ENCODE measurements around the gene WDPCP. TPM values are rescaled to one million over a fixed set of nuclear protein-coding genes. Genes with fewer than 3 reads are reported as not detected.

Gene WDPCP
- total RNA-seq, 1 donor from 2014 or later, result 12.4 TPM

GRCh38 chr2:63345285-63345633, 243.0 kb downstream of the WDPCP start:
- Mint-ChIP-seq H3K9me3 (ENCODE audit: unreplicated experiment) (peaks cover 24% of the 10 kb centered on the region), H3K27ac (ENCODE audit: unreplicated experiment) (no peak overlapping the region), H3K27me3 (ENCODE audit: unreplicated experiment) (no peaks in the 10 kb centered on the region), H3K4me1 (ENCODE audit: unreplicated experiment) (no peaks in the 10 kb centered on the region), H3K4me3 (ENCODE audit: unreplicated experiment) (no peak overlapping the region), H3K36me3 (ENCODE audit: unreplicated experiment) (peaks cover 18% of the 10 kb centered on the region)
- TF ChIP-seq CTCF (IDR thresholded peaks at IDR 0.05), result no peak
- no peak for DNase-seq (ENCODE audit: extremely low spot score, unreplicated experiment)

GRCh38 chr2:63344575-63345284, 243.5 kb downstream of the WDPCP start:
- Mint-ChIP-seq H3K4me3 (ENCODE audit: unreplicated experiment) (no peak overlapping the region), H3K27ac (ENCODE audit: unreplicated experiment) (no peak overlapping the region), H3K36me3 (ENCODE audit: unreplicated experiment) (peaks cover 18% of the 10 kb centered on the region), H3K4me1 (ENCODE audit: unreplicated experiment) (no peaks in the 10 kb centered on the region), H3K9me3 (ENCODE audit: unreplicated experiment) (peaks cover 24% of the 10 kb centered on the region), H3K27me3 (ENCODE audit: unreplicated experiment) (no peaks in the 10 kb centered on the region)
- no peak for DNase-seq (ENCODE audit: extremely low spot score, unreplicated experiment)
- no peak for TF ChIP-seq CTCF (IDR thresholded peaks at IDR 0.05)

GRCh38 chr2:63343397-63344109, 244.7 kb downstream of the WDPCP start:
- DNase-seq (ENCODE audit: extremely low spot score, unreplicated experiment), result no peak
- H3K4me3 Mint-ChIP-seq (ENCODE audit: unreplicated experiment), result no peak overlapping the region
- no peak for TF ChIP-seq CTCF (IDR thresholded peaks at IDR 0.05)

GRCh38 chr2:63340443-63340842, 247.8 kb downstream of the WDPCP start:
- H3K27ac Mint-ChIP-seq (ENCODE audit: unreplicated experiment), result no peak overlapping the region
- peaks cover 16% of the 10 kb centered on the region for H3K36me3 Mint-ChIP-seq (ENCODE audit: unreplicated experiment)
- peaks cover 29% of the 10 kb centered on the region for H3K9me3 Mint-ChIP-seq (ENCODE audit: unreplicated experiment)
- H3K4me3 Mint-ChIP-seq (ENCODE audit: unreplicated experiment), result no peak overlapping the region
- H3K4me1 Mint-ChIP-seq (ENCODE audit: unreplicated experiment), result no peaks in the 10 kb centered on the region
- DNase-seq (ENCODE audit: extremely low spot score, unreplicated experiment), result no peak
- no peaks in the 10 kb centered on the region for H3K27me3 Mint-ChIP-seq (ENCODE audit: unreplicated experiment)
- TF ChIP-seq CTCF (IDR thresholded peaks at IDR 0.05), result no peak

More at GRCh38 chr2:63343397-63344109, 244.7 kb downstream of the WDPCP start:
- no peak overlapping the region for H3K27ac Mint-ChIP-seq (ENCODE audit: unreplicated experiment)
- H3K9me3 Mint-ChIP-seq (ENCODE audit: unreplicated experiment), result peaks cover 24% of the 10 kb centered on the region
- H3K36me3 Mint-ChIP-seq (ENCODE audit: unreplicated experiment), result peaks cover 18% of the 10 kb centered on the region
- H3K27me3 Mint-ChIP-seq (ENCODE audit: unreplicated experiment), result no peaks in the 10 kb centered on the region
- no peaks in the 10 kb centered on the region for H3K4me1 Mint-ChIP-seq (ENCODE audit: unreplicated experiment)

GRCh38 chr2:63334910-63335309, 253.4 kb downstream of the WDPCP start:
- H3K4me1 Mint-ChIP-seq (ENCODE audit: unreplicated experiment), result no peaks in the 10 kb centered on the region
- no peak for DNase-seq (ENCODE audit: extremely low spot score, unreplicated experiment)
- H3K27ac Mint-ChIP-seq (ENCODE audit: unreplicated experiment), result no peak overlapping the region
- no peak for TF ChIP-seq CTCF (IDR thresholded peaks at IDR 0.05)
- peaks cover 5% of the 10 kb centered on the region for H3K9me3 Mint-ChIP-seq (ENCODE audit: unreplicated experiment)
- no peaks in the 10 kb centered on the region for H3K27me3 Mint-ChIP-seq (ENCODE audit: unreplicated experiment)
- H3K4me3 Mint-ChIP-seq (ENCODE audit: unreplicated experiment), result no peak overlapping the region
- no peaks in the 10 kb centered on the region for H3K36me3 Mint-ChIP-seq (ENCODE audit: unreplicated experiment)

Data from osteocyte (in vitro differentiated cells).